ENCODE measurements around the gene ARMH1. TPM values are rescaled to one million over a fixed set of nuclear protein-coding genes. Genes with fewer than 3 reads are reported as not detected.
A peak's percentile ranks its signal among the peaks of the same experiment; 100 is the strongest.

ARMH1 gene
- total and polyA plus RNA-seq, 2 donors from 2014 or later = 3.4 to 3.9 TPM

DNA sequence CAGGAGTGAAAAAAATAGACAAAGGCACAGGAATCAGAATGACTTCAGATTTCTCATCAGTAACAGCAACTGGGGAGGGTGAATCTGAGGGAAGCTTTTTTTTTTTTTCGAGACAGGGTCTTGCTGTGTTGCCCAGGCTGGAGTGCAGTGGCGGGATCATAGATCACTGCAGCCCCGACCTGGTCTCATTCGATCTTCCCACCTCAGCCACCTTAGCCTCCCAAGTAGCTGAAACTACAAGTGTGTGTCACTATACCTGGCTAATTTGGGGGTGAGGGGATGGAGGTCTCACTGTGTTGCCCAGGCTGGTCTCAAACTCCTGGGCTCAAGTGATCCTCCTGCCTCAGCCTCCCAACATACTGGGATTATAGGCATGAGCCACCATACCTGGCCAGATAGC is 10.7 kb downstream of the ARMH1 start:
- peak in 1 of 5 donors; percentile 12 for DNase-seq
- FAIRE-seq = no peak
- Histone ChIP-seq H3K4me3 (ENCODE audit: low read length in 3 of 3) (no peak overlapping the region), H3K9me3 (ENCODE audit: control insufficient read depth in 2 of 3, insufficient read depth in 1 of 3, low read length in 3 of 3) (no peaks in the 10 kb centered on the region), H3K27me3 (ENCODE audit: control insufficient read depth, insufficient read depth, low read length) (peaks cover 2% of the 10 kb centered on the region), H3K27ac (ENCODE audit: low read depth in 2 of 2, low read length in 2 of 2) (no peak overlapping the region), H3K36me3 (ENCODE audit: control insufficient read depth in 2 of 3, insufficient read depth in 3 of 3, low read length in 3 of 3) (no peaks in the 10 kb centered on the region), H3K4me1 (ENCODE audit: control insufficient read depth in 2 of 3, insufficient read depth in 2 of 3, low read depth in 1 of 3, low read length in 3 of 3) (peaks cover 0 to 8% (median 5%) of the 10 kb centered on the region in 3 donors), H3K9ac (ENCODE audit: low read length in 3 of 3) (no peak overlapping the region)
- intact Hi-C loops (cut with DNase I) = no loop called here
- TF ChIP-seq CTCF (IDR thresholded peaks at IDR 0.05; ENCODE audit: borderline replicate concordance, extremely low read depth, insufficient read depth) = no peak

- H3K9ac ChIP-seq (ENCODE audit: low read length in 3 of 3) = no peak overlapping the region
- peaks cover 2% of the 10 kb centered on the region for H3K27me3 ChIP-seq (ENCODE audit: control insufficient read depth, insufficient read depth, low read length)
- TF ChIP-seq CTCF (IDR thresholded peaks at IDR 0.05; ENCODE audit: borderline replicate concordance, extremely low read depth, insufficient read depth) = no peak
- no peaks in the 10 kb centered on the region for H3K36me3 ChIP-seq (ENCODE audit: control insufficient read depth in 2 of 3, insufficient read depth in 3 of 3, low read length in 3 of 3)
- intact Hi-C loops (cut with DNase I) = no loop called here
- no peaks in the 10 kb centered on the region for H3K9me3 ChIP-seq (ENCODE audit: control insufficient read depth in 2 of 3, insufficient read depth in 1 of 3, low read length in 3 of 3)
- no peak overlapping the region for H3K4me3 ChIP-seq (ENCODE audit: low read length in 3 of 3)
- no peak for DNase-seq
- FAIRE-seq = no peak
- peaks cover 0 to 8% (median 5%) of the 10 kb centered on the region in 3 donors for H3K4me1 ChIP-seq (ENCODE audit: control insufficient read depth in 2 of 3, insufficient read depth in 2 of 3, low read depth in 1 of 3, low read length in 3 of 3)
- H3K27ac ChIP-seq (ENCODE audit: low read depth in 2 of 2, low read length in 2 of 2) = no peak overlapping the region
These were observed 11.4 kb downstream of the ARMH1 start for GRCh38 chr1:44685881-44686280.

- no peak for TF ChIP-seq CTCF (IDR thresholded peaks at IDR 0.05; ENCODE audit: borderline replicate concordance, extremely low read depth, insufficient read depth)
- Histone ChIP-seq H3K4me3 (ENCODE audit: low read length in 3 of 3) (no peak overlapping the region), H3K27me3 (ENCODE audit: control insufficient read depth, insufficient read depth, low read length) (peaks cover 2% of the 10 kb centered on the region), H3K9ac (ENCODE audit: low read length in 3 of 3) (no peak overlapping the region), H3K27ac (ENCODE audit: low read depth in 2 of 2, low read length in 2 of 2) (no peak overlapping the region), H3K9me3 (ENCODE audit: control insufficient read depth in 2 of 3, insufficient read depth in 1 of 3, low read length in 3 of 3) (no peaks in the 10 kb centered on the region), H3K36me3 (ENCODE audit: control insufficient read depth in 2 of 3, insufficient read depth in 3 of 3, low read length in 3 of 3) (no peaks in the 10 kb centered on the region), H3K4me1 (ENCODE audit: control insufficient read depth in 2 of 3, insufficient read depth in 2 of 3, low read depth in 1 of 3, low read length in 3 of 3) (no peaks in the 10 kb centered on the region)
- no peak for FAIRE-seq
- intact Hi-C loops (cut with DNase I) = no loop called here
- DNase-seq = peak in 2 of 5 donors; percentile 14 to 17
These were observed 14.4 kb downstream of the ARMH1 start for GRCh38 chr1:44688760-44689446.

DNA sequence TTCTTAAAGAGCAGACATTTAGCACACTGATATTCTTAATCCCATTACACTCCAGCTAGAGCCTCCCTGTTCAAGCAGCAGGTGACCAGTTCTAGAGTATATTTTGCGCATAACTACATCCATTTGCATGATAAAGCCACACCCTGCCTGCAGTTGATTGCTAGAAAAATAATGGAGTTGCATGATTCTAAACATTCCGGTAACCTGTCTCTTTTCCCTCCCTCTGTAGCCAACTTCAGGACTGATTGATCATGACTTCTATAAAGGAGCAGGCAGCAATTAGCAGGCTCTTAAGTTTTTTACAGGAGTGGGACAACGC is 14.9 kb downstream of the ARMH1 start:
- intact Hi-C loops (cut with DNase I) = no loop called here
- DNase-seq (no peak), FAIRE-seq (no peak)
- no peak for TF ChIP-seq CTCF (IDR thresholded peaks at IDR 0.05; ENCODE audit: borderline replicate concordance, extremely low read depth, insufficient read depth)
- no peak overlapping the region for H3K4me3 ChIP-seq (ENCODE audit: low read length in 3 of 3)
- H3K27me3 ChIP-seq (ENCODE audit: control insufficient read depth, insufficient read depth, low read length) = peaks cover 2% of the 10 kb centered on the region
- H3K36me3 ChIP-seq (ENCODE audit: control insufficient read depth in 2 of 3, insufficient read depth in 3 of 3, low read length in 3 of 3) = no peaks in the 10 kb centered on the region
- no peaks in the 10 kb centered on the region for H3K4me1 ChIP-seq (ENCODE audit: control insufficient read depth in 2 of 3, insufficient read depth in 2 of 3, low read depth in 1 of 3, low read length in 3 of 3)
- no peak overlapping the region for H3K9ac ChIP-seq (ENCODE audit: low read length in 3 of 3)
- H3K9me3 ChIP-seq (ENCODE audit: control insufficient read depth in 2 of 3, insufficient read depth in 1 of 3, low read length in 3 of 3) = no peaks in the 10 kb centered on the region
- no peak overlapping the region for H3K27ac ChIP-seq (ENCODE audit: low read depth in 2 of 2, low read length in 2 of 2)
